HepG2 (cell line): Measurements from ENCODE around the gene EPHA4. TPM values are rescaled to one million over a fixed set of nuclear protein-coding genes. Genes with fewer than 3 reads are reported as not detected.

Experiments used
- ATAC-seq: fragments of 200-7000 bp; cut with Tn5 transposase; 3 replicates; pipeline ENCODE4 v1.9.1; 2020; ENCODE audit warnings: mild to moderate bottlenecking, moderate library complexity
- BruUV-seq: library from RNA; stranded (reverse); fragments of 400-500 nt; replicated peaks from 2 replicates; lab custom pipeline; 2021; lab: Mats Ljungman, UMichigan
- CTCF ChIA-PET: fragments of 300-600 bp; formaldehyde crosslinking; extraction: SDS; loops from one replicate; lab custom pipeline; 2021; ENCODE audit warnings: low total read pairs, inconsistent platforms, low intra/inter-chr PET ratio; lab: Yijun Ruan, JAX
- POLR2A ChIA-PET: fragments of 350-600 bp; sonication (Branson Sonifier 250); formaldehyde crosslinking; loops from one replicate; lab custom pipeline; 2020; ENCODE audit warnings: antibody characterized with exemption, inconsistent platforms; lab: Yijun Ruan, JAX
- DNase-seq: peaks from one replicate; pipeline ENCODE4 v3.0.0-alpha.2; 2015; ENCODE audit warnings: low spot score
- FAIRE-seq: peaks from 3 replicates; lab custom pipeline; 2011; peaks lifted over from hg19 to GRCh38; lab: Jason Lieb, UNC
- H2AFZ ChIP-seq: one replicate; pipeline ENCODE4 v1.6.1; 2011; ENCODE audit warnings: low read length, inconsistent platforms
- H3K27ac ChIP-seq: fragments of 300-600 bp; 3 replicates; pipeline ENCODE4 v1.8.0; 2011; ENCODE audit warnings: mixed run types, mild to moderate bottlenecking, mixed read lengths, low read length, inconsistent platforms; ENCODE audit not compliant: insufficient read depth; ENCODE audit errors: extremely low read length
- H3K27me3 ChIP-seq, 2 experiments: fragments of 200-600 bp in 1 of 2; 2 replicates in 1 of 2; 3 replicates in 1 of 2; pipeline versions ENCODE4 v1.6.0 to v1.8.0; 2011; ENCODE audit warnings: low read length in 2 of 2, mild to moderate bottlenecking in 2 of 2, moderate library complexity in 2 of 2, inconsistent platforms in 1 of 2; ENCODE audit not compliant: insufficient read depth in 2 of 2, control insufficient read depth in 1 of 2
- H3K36me3 ChIP-seq, 2 experiments: fragments of 200-600 bp in 1 of 2; replicated peaks in 1 of 2; 2 replicates in 1 of 2; 3 replicates in 1 of 2; pipeline versions ENCODE4 v1.5.1 to v1.8.0; 2011; ENCODE audit warnings: low read length in 2 of 2, inconsistent platforms in 1 of 2; ENCODE audit not compliant: insufficient read depth in 2 of 2, control insufficient read depth in 1 of 2
- H3K4me1 ChIP-seq: 2 replicates; pipeline ENCODE4 v1.5.1; 2012; ENCODE audit warnings: low read length, inconsistent platforms; ENCODE audit not compliant: insufficient read depth
- H3K4me2 ChIP-seq: 2 replicates; pipeline ENCODE4 v1.6.0; 2011; ENCODE audit warnings: low read depth, low read length, inconsistent platforms
- H3K4me3 ChIP-seq, 3 experiments: fragments of 200-600 bp in 1 of 3; sonication (generic), shearing (Covaris generic) in 1 of 3; replicated peaks in 1 of 3; 2 replicates each; pipeline ENCODE4 v1.5.1; 2011 to 2016; ENCODE audit warnings: low read length in 3 of 3, inconsistent platforms in 2 of 3, low read depth in 2 of 3, mild to moderate bottlenecking in 2 of 3, control low read depth in 1 of 3, mixed read lengths in 1 of 3; ENCODE audit not compliant: insufficient read depth in 1 of 3
- H3K79me2 ChIP-seq: one replicate; pipeline ENCODE4 v1.6.1; 2011; ENCODE audit warnings: low read length, inconsistent platforms; ENCODE audit not compliant: insufficient read depth
- H3K9ac ChIP-seq: 2 replicates; pipeline ENCODE4 v1.6.0; 2011; ENCODE audit warnings: mild to moderate bottlenecking, low read depth, low read length, inconsistent platforms; ENCODE audit not compliant: insufficient read depth
- H3K9me3 ChIP-seq: 2 replicates; pipeline ENCODE4 v1.5.1; 2012; ENCODE audit warnings: mild to moderate bottlenecking, low read length
- H4K20me1 ChIP-seq: 2 replicates; pipeline ENCODE4 v1.6.0; 2011; ENCODE audit warnings: inconsistent platforms, mild to moderate bottlenecking, low read length, moderate library complexity; ENCODE audit not compliant: insufficient read depth
- ELF1 ChIP-seq: sonication (generic); formaldehyde crosslinking; IDR thresholded peaks from 2 replicates; pipeline ENCODE4 v1.4.0; 2020; ENCODE audit warnings: missing genetic modification reagents
- KDM5B ChIP-seq: sonication (generic); formaldehyde crosslinking; IDR thresholded peaks from 2 replicates; pipeline ENCODE4 v1.4.0; 2020; ENCODE audit warnings: missing genetic modification reagents, mild to moderate bottlenecking, borderline replicate concordance
- MAZ ChIP-seq, 2 experiments: sonication (generic) in 1 of 2; formaldehyde crosslinking in 1 of 2; IDR thresholded peaks; 2 replicates each; pipeline versions ENCODE4 v1.5.0 to v1.6.1; 2012 to 2020; ENCODE audit warnings: low read depth in 2 of 2, mild to moderate bottlenecking in 2 of 2, borderline replicate concordance in 1 of 2, improper control_type of control experiment in 1 of 2, low read length in 1 of 2, missing genetic modification reagents in 1 of 2, moderate library complexity in 1 of 2
- NFKBIZ ChIP-seq: IDR thresholded peaks from 2 replicates; pipeline ENCODE4 v1.6.1; 2018; ENCODE audit warnings: missing genetic modification reagents, missing compliant biosample characterization
- PAX8 ChIP-seq: sonication (generic); formaldehyde crosslinking; IDR thresholded peaks from 2 replicates; pipeline ENCODE4 v1.8.0; 2022; ENCODE audit warnings: mild to moderate bottlenecking, missing genetic modification reagents, borderline replicate concordance
- POLR2AphosphoS2 ChIP-seq: IDR thresholded peaks from 2 replicates; pipeline ENCODE4 v1.6.1; 2011; ENCODE audit warnings: low read depth, low read length, improper control_type of control experiment
- SRSF9 ChIP-seq: fragments of 200-400 bp; formaldehyde crosslinking; IDR thresholded peaks from 2 replicates; pipeline ENCODE4 v1.6.1; 2018; ENCODE audit warnings: borderline replicate concordance, mild to moderate bottlenecking, low read depth, low read length; ENCODE audit not compliant: insufficient read depth, poor library complexity, severe bottlenecking
- TOPORS ChIP-seq: sonication (generic); formaldehyde crosslinking; IDR thresholded peaks from 2 replicates; pipeline ENCODE4 v1.8.0; 2023; ENCODE audit warnings: mild to moderate bottlenecking, missing genetic modification reagents
- ZBTB7B ChIP-seq: sonication (generic); formaldehyde crosslinking; IDR thresholded peaks from 2 replicates; pipeline ENCODE4 v1.4.0; 2020; ENCODE audit warnings: missing genetic modification reagents
- ZNF10 ChIP-seq: sonication (generic); formaldehyde crosslinking; IDR thresholded peaks from 2 replicates; pipeline ENCODE4 v1.4.0; 2020; ENCODE audit warnings: mild to moderate bottlenecking, low read depth, missing genetic modification reagents, borderline replicate concordance
- ZNF225 ChIP-seq: sonication (generic); formaldehyde crosslinking; IDR thresholded peaks from 2 replicates; pipeline ENCODE4 v1.4.0; 2020; ENCODE audit warnings: mild to moderate bottlenecking, missing genetic modification reagents
- ZNF30 ChIP-seq: sonication (generic); formaldehyde crosslinking; IDR thresholded peaks from 2 replicates; pipeline ENCODE4 v1.5.0; 2020; ENCODE audit warnings: mild to moderate bottlenecking, missing genetic modification reagents
- ZNF333 ChIP-seq: sonication (generic); formaldehyde crosslinking; IDR thresholded peaks from 2 replicates; pipeline ENCODE4 v1.4.0; 2020; ENCODE audit warnings: mild to moderate bottlenecking, missing genetic modification reagents, borderline replicate concordance
- ZNF432 ChIP-seq: sonication (generic); formaldehyde crosslinking; IDR thresholded peaks from 2 replicates; pipeline ENCODE4 v1.5.0; 2020; ENCODE audit warnings: missing genetic modification reagents, mild to moderate bottlenecking, borderline replicate concordance
- ZNF776 ChIP-seq: sonication (generic); formaldehyde crosslinking; IDR thresholded peaks from 2 replicates; pipeline ENCODE4 v1.4.0; 2020; ENCODE audit warnings: mild to moderate bottlenecking, missing genetic modification reagents
- WGBS: methylation state at CpG from one replicate; pipeline ENCODE4 v1.1.6; 2017; ENCODE audit warnings: low lambda C conversion rate; 5-methylcytosine and 5-hydroxymethylcytosine counted together
- in situ Hi-C: cut with HindIII; loops from 2 replicates; pipeline ENCODE4 v1.10.0; 2017; ENCODE audit warnings: low pct_unique_long_range_greater_than_20kb; ENCODE audit not compliant: extremely low pct_ligation_motif_present
- intact Hi-C: fragments of 100-400 bp; cut with micrococcal nuclease; formaldehyde crosslinking; loops from one replicate; pipeline ENCODE4 v1.10.0; 2022; ENCODE audit not compliant: unreplicated experiment
- polyA plus RNA-seq, 8 experiments: library from polyadenylated mRNA; depleted of rRNA in 3 of 8; stranded (reverse) in 7 of 8; unstranded in 1 of 8; fragments of >200 nt; fragmentation: Illumina TruSeq in 4 of 8; extraction: Trizol in 4 of 8; gene quantifications; 2 replicates each; pipeline versions ENCODE4 v1.2.1 to v1.2.3, GENCODE V29; 2011 to 2016; ENCODE audit warnings: low read depth in 4 of 8, missing spikeins in 1 of 8, mixed read lengths in 1 of 8; ENCODE audit not compliant: insufficient read depth in 1 of 8
- total RNA-seq, 5 experiments: library from RNA; depleted of rRNA; stranded (reverse); fragments of >200 nt; fragmentation: Illumina TruSeq; extraction: Trizol; gene quantifications; 2 replicates each; pipeline ENCODE4 v1.2.3, GENCODE V29; 2016; ENCODE audit warnings: low read depth in 1 of 5
- TF ChIP-seq, protein P1 (sequence below): IDR thresholded peaks from 2 replicates; pipeline ENCODE4 v1.6.1; 2016

EPHA4 gene
- total and polyA plus RNA-seq, 2 of the 13 experiments (the other 11 are each of a cell fraction or from before 2014, with no cell fraction given): not detected

GRCh38 chr2:221553333-221553732 lies 18.8 kb downstream of the EPHA4 start:
- TF ChIP-seq ELF1: no peak
- no peak for TF ChIP-seq PAX8
- no peak for TF ChIP-seq POLR2AphosphoS2
- no peak for TF ChIP-seq ZNF776 (CRISPR knock-in tag)
- no peak for TF ChIP-seq MAZ (IDR thresholded peaks at IDR 0.05; ENCODE audit: borderline replicate concordance, low read depth, low read length)
- TF ChIP-seq MAZ (CRISPR knock-in tag; IDR thresholded peaks at IDR 0.05; ENCODE audit: low read depth): no peak
- ChIA-PET POLR2A (no interaction called here), CTCF (no interaction called here)
- Histone ChIP-seq H3K9me3 (no peaks in the 10 kb centered on the region), H4K20me1 (no peaks in the 10 kb centered on the region), H3K27ac (no peak overlapping the region), H3K27me3 (no peaks in the 10 kb centered on the region), H3K79me2 (no peaks in the 10 kb centered on the region), H3K36me3 (no peaks in the 10 kb centered on the region), H2AFZ (no peak overlapping the region), H3K4me1 (no peaks in the 10 kb centered on the region), H3K4me2 (no peak overlapping the region), H3K9ac (no peak overlapping the region), H3K4me3 (no peak overlapping the region)
- intact Hi-C loops: no loop called here
- WGBS: 4% methylated on average over 4 of the region's 4 CpGs
- DNase-seq (no peak), ATAC-seq (no peak), FAIRE-seq (no peak)
- BruUV-seq: no TSS peak
- in situ Hi-C loops: loop anchor here (25.0 kb wide), 1 partner anchor 1391 kb away; no protein-coding TSS in a partner anchor

DNA sequence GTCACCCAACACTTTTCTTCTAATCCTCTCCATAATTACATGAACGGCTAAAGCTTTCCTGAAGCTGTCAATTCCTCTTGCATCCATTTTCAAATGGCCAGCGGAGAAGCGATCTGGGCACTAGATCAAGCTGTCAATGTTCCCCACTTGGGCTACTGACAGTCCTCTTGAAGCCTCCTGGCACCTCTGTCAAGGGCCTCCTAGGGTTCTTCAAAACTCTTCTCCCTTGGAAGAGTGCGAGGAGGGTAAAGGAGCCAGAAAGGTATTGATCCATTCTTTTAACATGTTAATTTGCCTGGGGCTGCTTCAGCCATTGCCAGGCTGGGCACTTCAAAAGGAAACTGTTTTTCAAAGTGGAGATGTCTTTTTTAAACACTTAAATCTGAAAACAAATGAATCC lies 19.8 kb downstream of the EPHA4 start:
- CTCF ChIA-PET: no interaction called here
- no peak overlapping the region for H3K4me2 ChIP-seq
- no peak for ATAC-seq
- TF ChIP-seq NFKBIZ (CRISPR knock-in tag): no peak
- no peak for TF ChIP-seq ZNF333 (CRISPR knock-in tag)
- no peak for TF ChIP-seq TOPORS (CRISPR knock-in tag)
- TF ChIP-seq ZNF432 (CRISPR knock-in tag): no peak
- no peak for TF ChIP-seq ZBTB7B (CRISPR knock-in tag)
- TF ChIP-seq KDM5B (CRISPR knock-in tag): no peak
- TF ChIP-seq ZNF10 (CRISPR knock-in tag): no peak
- no peak for TF ChIP-seq MAZ (IDR thresholded peaks at IDR 0.05; ENCODE audit: borderline replicate concordance, low read depth, low read length)
- TF ChIP-seq MAZ (CRISPR knock-in tag; IDR thresholded peaks at IDR 0.05; ENCODE audit: low read depth): no peak
- no peak for TF ChIP-seq ZNF225 (CRISPR knock-in tag)
- no peak for TF ChIP-seq ZNF30
- TF ChIP-seq, protein P1, sequence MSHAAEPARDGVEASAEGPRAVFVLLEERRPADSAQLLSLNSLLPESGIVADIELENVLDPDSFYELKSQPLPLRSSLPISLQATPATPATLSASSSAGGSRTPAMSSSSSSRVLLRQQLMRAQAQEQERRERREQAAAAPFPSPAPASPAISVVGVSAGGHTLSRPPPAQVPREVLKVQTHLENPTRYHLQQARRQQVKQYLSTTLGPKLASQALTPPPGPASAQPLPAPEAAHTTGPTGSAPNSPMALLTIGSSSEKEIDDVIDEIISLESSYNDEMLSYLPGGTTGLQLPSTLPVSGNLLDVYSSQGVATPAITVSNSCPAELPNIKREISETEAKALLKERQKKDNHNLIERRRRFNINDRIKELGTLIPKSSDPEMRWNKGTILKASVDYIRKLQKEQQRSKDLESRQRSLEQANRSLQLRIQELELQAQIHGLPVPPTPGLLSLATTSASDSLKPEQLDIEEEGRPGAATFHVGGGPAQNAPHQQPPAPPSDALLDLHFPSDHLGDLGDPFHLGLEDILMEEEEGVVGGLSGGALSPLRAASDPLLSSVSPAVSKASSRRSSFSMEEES (CRISPR knock-in tag): no peak
- no peak for TF ChIP-seq SRSF9

More for the DNA sequence above, 19.8 kb downstream of the EPHA4 start:
- H3K36me3 ChIP-seq: no peaks in the 10 kb centered on the region
- H3K27ac ChIP-seq: no peak overlapping the region
- no peak overlapping the region for H3K9ac ChIP-seq
- H3K4me1 ChIP-seq: no peaks in the 10 kb centered on the region
- H3K9me3 ChIP-seq: no peaks in the 10 kb centered on the region
- BruUV-seq: no TSS peak
- H3K27me3 ChIP-seq: no peaks in the 10 kb centered on the region
- no peak overlapping the region for H3K4me3 ChIP-seq
- FAIRE-seq: no peak
- H3K79me2 ChIP-seq: no peaks in the 10 kb centered on the region
- intact Hi-C loops (no loop called here), in situ Hi-C loops (loop anchor here (25.0 kb wide), 1 partner anchor 1390 kb away; no protein-coding TSS in a partner anchor)
- no peak overlapping the region for H2AFZ ChIP-seq
- POLR2A ChIA-PET: no interaction called here
- DNase-seq: no peak
- WGBS: 12% methylated on average over 4 of the region's 4 CpGs
- no peaks in the 10 kb centered on the region for H4K20me1 ChIP-seq
